COLO829 (cell line): Measurements from ENCODE around the gene COL18A1.

Experiments
- DNase-seq: peaks from one replicate; pipeline ENCODE4 v3.0.0; 2012; ENCODE audit warnings: low spot score

COL18A1 gene

GRCh38 chr21:45401916-45402900 lies 2.8 kb upstream of the COL18A1 start:
- no peak for DNase-seq

GRCh38 chr21:45403133-45403824 lies 1.7 kb upstream of the COL18A1 start:
- DNase-seq = no peak

GRCh38 chr21:45403825-45404729 lies 888 bp upstream of the COL18A1 start:
- no peak for DNase-seq

GRCh38 chr21:45405271-45405818 lies 380 bp downstream of the COL18A1 start:
- DNase-seq = peak; percentile 43

GRCh38 chr21:45405819-45406762 lies 1.1 kb downstream of the COL18A1 start:
- no peak for DNase-seq

- DNase-seq = no peak
Measured at GRCh38 chr21:45406801-45407628, 2.0 kb downstream of the COL18A1 start.

- no peak for DNase-seq
Measured at GRCh38 chr21:45407629-45408247, 2.8 kb downstream of the COL18A1 start.

GRCh38 chr21:45408271-45408791 lies 3.4 kb downstream of the COL18A1 start:
- DNase-seq = no peak

GRCh38 chr21:45408801-45409261 lies 3.9 kb downstream of the COL18A1 start:
- no peak for DNase-seq

GRCh38 chr21:45409466-45410150 lies 4.6 kb downstream of the COL18A1 start:
- no peak for DNase-seq

- DNase-seq = no peak
Measured at GRCh38 chr21:45410151-45410864, 5.3 kb downstream of the COL18A1 start.

- no peak for DNase-seq
Measured at GRCh38 chr21:45410865-45411809, 6.2 kb downstream of the COL18A1 start.

GRCh38 chr21:45411810-45412206 lies 6.8 kb downstream of the COL18A1 start:
- no peak for DNase-seq

- DNase-seq = no peak
Measured at GRCh38 chr21:45412491-45412890, 7.5 kb downstream of the COL18A1 start.

GRCh38 chr21:45412909-45413611 lies 8.1 kb downstream of the COL18A1 start:
- no peak for DNase-seq

- no peak for DNase-seq
Measured at GRCh38 chr21:45413922-45414321, 9.0 kb downstream of the COL18A1 start.
